Dermis microvascular lymphatic vessel endothelial cell (primary cell): ENCODE results near the gene SLC25A11. TPM values are rescaled to one million over a fixed set of nuclear protein-coding genes. Genes with fewer than 3 reads are reported as not detected.
"Not testable (repeated sequence)": the region's sequence is repeated elsewhere in the genome, so short reads cannot be mapped to it uniquely, and the experiment has no call there.

ENCODE experiments used
- DNase-seq, 2 donors: peaks; one replicate each; pipeline versions ENCODE4 v3.0.0 to v3.0.0-alpha.2; 2010; ENCODE audit warnings: low read depth in 2 of 2
- total RNA-seq: library from RNA; depleted of rRNA; stranded (reverse); fragments of >200 nt; gene quantifications from 2 replicates; pipeline ENCODE4 v1.2.1, GENCODE V29; 2014

Gene SLC25A11
- total RNA-seq, 1 donor from 2014 or later = 47.4 TPM

- peak in 1 of 2 donors; percentile 85 for DNase-seq
Measured at GRCh38 chr17:4945176-4945943, 5.5 kb upstream of the SLC25A11 start.

DNA sequence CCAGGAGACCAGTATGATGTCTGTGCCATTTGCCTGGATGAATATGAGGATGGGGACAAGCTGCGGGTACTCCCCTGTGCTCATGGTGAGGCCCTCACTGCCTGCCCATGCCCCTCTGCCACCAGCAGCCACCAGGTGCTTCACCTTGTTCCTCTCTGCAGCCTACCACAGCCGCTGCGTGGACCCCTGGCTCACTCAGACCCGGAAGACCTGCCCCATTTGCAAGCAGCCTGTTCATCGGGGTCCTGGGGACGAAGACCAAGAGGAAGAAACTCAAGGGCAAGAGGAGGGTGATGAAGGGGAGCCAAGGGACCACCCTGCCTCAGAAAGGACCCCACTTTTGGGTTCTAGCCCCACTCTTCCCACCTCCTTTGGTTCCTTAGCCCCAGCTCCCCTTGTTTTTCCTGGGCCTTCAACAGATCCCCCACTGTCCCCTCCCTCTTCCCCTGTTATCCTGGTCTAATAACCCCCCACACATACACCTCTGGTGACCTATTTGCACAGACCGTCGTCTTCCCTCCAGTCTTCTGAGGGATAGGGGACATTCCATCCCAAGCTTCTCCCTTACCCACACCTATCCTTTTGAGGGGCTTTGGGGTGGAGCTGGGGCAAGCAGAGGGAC is 4.8 kb upstream of the SLC25A11 start:
- no peak for DNase-seq

GRCh38 chr17:4944163-4944553 is 4.3 kb upstream of the SLC25A11 start:
- DNase-seq = no peak

DNA sequence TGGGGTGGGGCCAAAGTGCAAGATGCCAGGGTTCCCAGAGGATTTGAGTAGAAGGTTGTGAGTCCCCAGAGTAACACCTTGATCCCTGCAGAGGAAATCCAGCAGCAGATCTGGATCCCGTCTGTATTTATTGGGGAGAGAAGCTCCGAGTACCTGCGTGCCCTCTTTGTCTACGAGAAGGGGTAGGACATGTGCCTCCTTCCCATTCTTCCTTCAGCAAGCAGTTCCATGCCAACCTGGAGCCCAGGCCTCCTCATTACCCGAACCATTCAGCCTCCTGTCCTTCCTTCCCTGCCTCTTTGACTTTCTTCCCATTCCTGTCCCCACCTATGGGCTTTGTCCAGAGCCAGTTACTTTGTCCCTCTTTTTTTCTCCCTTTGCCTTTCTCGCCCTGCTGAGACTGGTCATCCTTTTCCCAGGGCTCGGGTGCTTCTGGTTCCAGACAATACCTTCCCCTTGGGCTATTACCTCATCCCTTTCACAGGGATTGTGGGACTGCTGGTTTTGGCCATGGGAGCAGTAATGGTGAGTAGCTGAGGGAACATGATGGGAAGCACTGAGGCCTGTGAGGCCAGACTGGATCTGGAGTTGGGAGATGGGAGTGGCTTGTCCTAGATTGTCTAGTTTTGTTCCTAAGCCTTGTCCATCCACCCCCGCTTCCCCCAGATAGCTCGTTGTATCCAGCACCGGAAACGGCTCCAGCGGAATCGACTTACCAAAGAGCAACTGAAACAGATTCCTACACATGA is 3.1 kb upstream of the SLC25A11 start:
- DNase-seq = no peak

DNA sequence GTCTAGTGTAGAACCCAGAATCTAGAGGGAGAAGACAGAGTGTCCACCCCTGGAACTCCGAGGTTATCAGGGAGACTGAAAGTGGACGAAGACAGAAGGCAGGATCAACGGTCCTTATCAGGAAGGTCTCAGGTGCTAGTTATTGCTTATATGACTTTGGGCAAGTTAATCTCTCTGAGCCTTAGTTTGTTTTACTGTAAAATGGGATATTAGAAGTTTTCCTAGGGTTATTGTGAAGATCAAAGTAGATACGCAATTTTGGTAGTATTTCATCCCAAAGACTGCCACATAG is 1.4 kb upstream of the SLC25A11 start:
- DNase-seq = no peak

- DNase-seq = no peak
Measured at GRCh38 chr17:4940555-4941318, 891 bp upstream of the SLC25A11 start.

DNA sequence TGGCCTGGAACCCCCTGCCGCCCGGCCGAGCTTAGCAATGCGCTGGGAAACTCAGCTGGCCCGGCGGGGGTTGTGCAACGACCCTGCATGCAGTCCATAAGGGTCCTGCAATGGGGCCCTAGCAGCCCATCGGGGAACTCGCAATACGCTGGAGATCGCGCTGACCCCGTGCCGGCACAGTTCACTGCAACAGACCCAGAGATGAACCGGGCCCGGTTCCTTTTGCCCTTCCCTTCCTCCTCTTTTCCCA is 375 bp downstream of the SLC25A11 start:
- no peak for DNase-seq

- DNase-seq = peak in 1 of 2 donors; percentile 23
Measured at GRCh38 chr17:4938688-4939545, 929 bp downstream of the SLC25A11 start.

GRCh38 chr17:4938069-4938491 is 1.8 kb downstream of the SLC25A11 start:
- DNase-seq = no peak

DNA sequence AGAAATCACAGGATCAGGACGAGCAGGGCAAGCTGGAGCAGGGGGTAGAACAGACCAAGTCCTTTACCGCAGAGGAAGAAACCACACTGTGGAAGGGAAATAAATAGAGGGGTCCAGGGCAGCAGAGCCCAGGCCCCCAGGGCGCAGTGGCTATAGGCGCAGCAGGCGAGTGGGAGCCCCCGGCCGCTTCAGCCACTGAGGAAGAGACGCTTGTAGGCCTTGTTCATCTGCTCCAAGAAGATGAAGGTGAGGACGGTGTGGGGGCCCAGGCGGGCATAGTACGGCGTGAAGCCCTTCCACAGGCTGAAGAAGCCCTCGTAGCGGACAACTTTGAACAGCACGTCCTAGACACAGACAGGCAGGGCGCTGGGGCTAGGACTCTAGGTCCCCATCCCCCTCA is 2.3 kb downstream of the SLC25A11 start:
- DNase-seq = no peak

- DNase-seq = no peak
Measured at GRCh38 chr17:4936436-4936835, 3.4 kb downstream of the SLC25A11 start.

GRCh38 chr17:4935650-4936049 is 4.2 kb downstream of the SLC25A11 start:
- DNase-seq = no peak

- DNase-seq = peak in 1 of 2 donors; percentile 36
Measured at GRCh38 chr17:4934173-4934979, 5.5 kb downstream of the SLC25A11 start.

GRCh38 chr17:4933646-4934045 is 6.2 kb downstream of the SLC25A11 start:
- DNase-seq = no peak

GRCh38 chr17:4932756-4933155 is 7.1 kb downstream of the SLC25A11 start:
- DNase-seq = no peak

GRCh38 chr17:4931963-4932362 is 7.9 kb downstream of the SLC25A11 start, which contains the start of gene GP1BA:
Gene GP1BA (plus strand): TSS chr17:4932277. CDS start chr17:4932605, 328 bp downstream.
- DNase-seq = no peak

DNA sequence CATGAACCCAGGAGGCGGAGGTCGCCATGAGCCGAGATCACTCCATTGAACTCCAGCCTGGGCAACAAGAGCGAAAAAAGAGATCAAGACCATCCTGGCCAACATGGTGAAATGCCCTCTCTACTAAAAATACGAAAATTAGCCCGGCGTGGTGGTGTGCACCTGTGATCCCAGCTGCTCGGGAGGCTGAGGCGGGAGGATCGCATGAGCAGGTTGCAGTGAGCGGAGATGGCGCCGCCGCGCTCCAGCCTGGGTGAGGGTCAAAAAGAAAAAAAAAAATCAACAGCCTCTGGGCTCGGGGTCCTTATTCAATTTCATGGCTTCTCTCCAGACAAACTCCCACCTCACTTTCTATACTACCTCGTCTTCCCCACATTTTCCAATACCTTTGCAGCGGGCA is 11.0 kb downstream of the SLC25A11 start:
- DNase-seq = no peak

DNA sequence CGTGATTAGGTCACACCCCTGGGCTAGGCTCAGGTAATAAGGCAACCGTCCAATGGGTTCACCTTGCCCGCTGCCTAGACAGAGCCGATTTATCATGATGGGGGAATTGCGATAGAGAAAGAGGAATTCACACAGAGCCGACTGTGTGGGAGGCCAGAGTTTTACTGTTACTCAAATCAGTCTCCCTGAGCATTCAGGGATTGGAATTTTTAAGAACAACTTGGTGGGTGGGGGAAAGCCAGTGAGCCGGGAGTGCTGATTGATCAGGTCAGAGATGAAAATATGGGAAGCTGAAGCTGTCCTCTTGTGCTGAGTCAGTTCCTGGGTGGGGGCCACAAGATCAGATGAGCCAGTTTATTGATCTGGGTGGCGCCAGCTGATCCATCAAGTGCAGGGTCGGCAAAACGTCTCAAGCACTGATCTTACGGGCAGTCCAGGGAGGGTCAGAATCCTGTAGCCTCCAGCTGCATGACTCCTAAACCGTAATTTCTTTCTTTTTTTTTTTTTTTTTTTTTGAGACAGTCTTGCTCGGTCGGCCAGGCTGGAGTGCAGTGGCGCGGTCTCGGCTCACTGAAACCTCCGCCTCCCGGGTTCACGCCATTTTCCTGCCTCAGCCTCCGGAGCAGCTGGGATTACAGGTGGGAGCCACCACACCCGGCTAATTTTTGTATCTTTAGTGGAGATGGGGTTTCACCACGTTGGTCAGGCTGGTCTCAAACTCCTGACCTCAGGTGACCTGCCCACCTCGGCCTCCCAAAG is 13.1 kb downstream of the SLC25A11 start:
- not testable (repeated sequence) for DNase-seq

- no peak for DNase-seq
Measured at GRCh38 chr17:4921320-4921719, 18.5 kb downstream of the SLC25A11 start.
